Measurements from ENCODE around the gene CDC5L. TPM values are rescaled to one million over a fixed set of nuclear protein-coding genes. Genes with fewer than 3 reads are reported as not detected.

Gene CDC5L
- total RNA-seq, 2 donors from 2014 or later: 25.8 to 26.0 TPM

DNA sequence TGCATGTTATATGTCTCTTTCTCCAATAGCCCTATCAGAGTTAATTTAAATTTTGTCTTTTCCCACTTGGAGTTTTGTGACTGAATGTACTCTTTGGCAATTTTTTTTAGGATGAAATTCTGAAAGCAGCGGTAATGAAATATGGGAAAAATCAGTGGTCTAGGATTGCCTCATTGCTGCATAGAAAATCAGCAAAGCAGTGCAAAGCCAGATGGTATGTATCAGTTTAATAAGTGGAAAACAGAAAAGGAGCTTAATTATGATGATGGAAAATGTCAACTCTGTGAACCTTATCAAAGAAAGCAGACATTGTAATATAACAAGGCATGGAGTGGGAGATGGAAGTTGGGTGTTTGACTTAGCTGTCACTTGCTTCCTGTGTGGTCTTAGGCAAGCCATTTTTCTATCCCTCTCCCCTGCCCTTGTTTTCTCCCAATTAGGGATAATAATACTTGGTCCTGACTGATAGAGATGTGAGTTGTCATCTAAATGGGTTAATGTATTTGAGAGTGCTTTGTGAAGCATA is 2.7 kb downstream of the CDC5L start:
- H3K36me3 Mint-ChIP-seq (ENCODE audit: low read depth): peaks cover 78% of the 10 kb centered on the region
- peak overlapping the region; percentile 94 for H3K4me3 Mint-ChIP-seq
- H3K27me3 Mint-ChIP-seq: no peaks in the 10 kb centered on the region
- H3K4me1 Mint-ChIP-seq: peaks cover 28% of the 10 kb centered on the region
- peak overlapping the region; percentile 98 for H3K27ac Mint-ChIP-seq
- no peak for ATAC-seq (replicated peaks)
- no peaks in the 10 kb centered on the region for H3K9me3 Mint-ChIP-seq

DNA sequence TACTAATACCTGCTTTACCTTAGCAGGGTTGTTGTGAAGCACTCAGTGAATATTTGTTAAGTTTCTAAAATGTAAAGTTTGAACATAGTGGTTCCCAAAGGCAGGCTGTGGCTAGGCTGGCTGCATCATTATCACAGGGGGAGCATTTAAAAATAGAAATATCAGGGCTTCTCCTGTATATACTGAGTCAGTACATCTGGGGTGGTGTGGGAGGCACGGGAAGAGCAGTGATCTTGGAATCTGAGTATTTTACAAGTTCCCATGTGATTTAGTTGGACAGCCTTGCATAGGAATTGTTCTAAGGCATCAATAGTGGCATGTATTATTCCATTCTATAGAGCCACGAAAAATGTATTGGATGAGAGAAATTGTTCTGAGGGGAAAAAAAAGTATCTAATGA is 8.0 kb downstream of the CDC5L start:
- Mint-ChIP-seq H3K27me3 (no peaks in the 10 kb centered on the region), H3K4me3 (no peak overlapping the region)

DNA sequence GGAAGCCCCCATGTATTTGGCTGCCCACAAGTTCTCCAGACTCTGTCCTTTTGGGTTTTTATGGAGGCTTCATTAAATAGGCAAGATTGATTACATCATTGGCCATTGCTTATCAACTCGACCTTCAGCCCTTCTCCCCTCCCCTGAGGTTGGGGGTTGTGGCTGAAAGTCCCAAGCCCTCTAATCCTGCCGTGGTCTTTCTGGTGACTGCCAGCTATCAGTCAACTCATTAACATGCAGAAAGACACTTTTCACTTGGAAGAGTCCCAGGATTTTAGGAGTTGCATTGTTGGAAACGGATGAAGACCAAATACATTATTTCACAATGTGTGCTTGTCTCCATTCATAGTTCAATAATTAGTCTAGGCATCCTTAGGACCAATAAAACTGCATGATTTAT is 9.5 kb downstream of the CDC5L start:
- H3K4me3 Mint-ChIP-seq: no peak overlapping the region
- no peaks in the 10 kb centered on the region for H3K27me3 Mint-ChIP-seq
- H3K27ac Mint-ChIP-seq: no peak overlapping the region
- no peak for ATAC-seq (replicated peaks)
- no peaks in the 10 kb centered on the region for H3K9me3 Mint-ChIP-seq
- H3K4me1 Mint-ChIP-seq: peaks cover 22% of the 10 kb centered on the region
- peaks cover 92% of the 10 kb centered on the region for H3K36me3 Mint-ChIP-seq (ENCODE audit: low read depth)

More for the DNA sequence above, 8.0 kb downstream of the CDC5L start:
- Mint-ChIP-seq H3K36me3 (ENCODE audit: low read depth) (peaks cover 96% of the 10 kb centered on the region), H3K9me3 (no peaks in the 10 kb centered on the region), H3K4me1 (peaks cover 16% of the 10 kb centered on the region), H3K27ac (no peak overlapping the region)
- no peak for ATAC-seq (replicated peaks)

DNA sequence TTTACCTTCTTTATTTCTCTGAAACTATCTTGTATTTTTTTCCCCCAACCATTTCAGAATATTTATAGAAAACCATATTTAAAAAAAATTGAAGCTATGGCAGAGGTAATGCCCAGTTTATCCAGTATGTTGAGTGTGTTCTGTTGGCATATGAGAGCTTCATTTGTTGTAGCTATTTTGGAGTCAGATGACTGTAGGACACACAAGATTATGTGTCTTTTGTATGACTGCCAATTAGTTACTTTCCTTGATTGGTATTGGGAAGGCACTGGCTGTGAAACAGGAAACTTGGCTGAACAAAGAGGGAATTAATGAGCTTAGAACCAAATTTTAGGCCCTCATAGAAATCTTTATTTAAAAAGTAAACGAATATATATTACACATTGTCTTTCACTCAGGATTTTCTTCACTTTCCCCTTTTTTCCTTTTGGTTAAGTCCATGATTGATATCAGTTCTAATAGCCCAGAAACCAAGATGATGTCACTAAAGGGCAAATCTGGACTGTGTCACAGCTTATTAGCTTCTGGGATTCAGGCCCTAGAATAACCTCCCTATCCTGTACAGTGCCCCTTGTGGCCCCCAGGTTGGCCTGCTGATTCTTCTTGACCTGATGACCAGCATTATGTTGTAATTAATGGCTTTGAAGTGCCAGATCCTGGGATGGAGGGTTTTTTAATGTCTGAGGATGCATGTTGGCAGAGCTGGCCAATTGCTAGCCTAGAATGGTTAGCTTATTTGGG is 10.1 kb downstream of the CDC5L start:
- H3K27ac Mint-ChIP-seq: no peak overlapping the region

DNA sequence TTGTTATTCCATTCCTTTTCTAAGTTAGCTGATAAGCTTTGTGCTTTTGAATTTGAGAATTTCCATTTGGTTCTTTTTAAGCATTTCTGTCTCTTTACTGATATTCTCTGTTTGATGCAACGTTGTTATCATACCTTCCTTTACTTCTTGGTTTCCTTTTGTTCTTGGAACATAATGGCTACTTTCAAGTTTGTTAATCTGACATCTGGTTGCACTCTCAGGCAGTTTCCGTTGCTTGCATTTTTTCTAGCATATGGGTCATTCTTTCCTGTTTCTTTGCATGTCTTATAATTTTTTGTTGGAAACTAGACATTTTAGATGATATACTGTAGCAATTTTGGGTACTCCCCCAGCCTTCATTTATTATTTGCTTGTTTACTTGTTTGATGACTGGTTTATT is 12.5 kb downstream of the CDC5L start:
- Mint-ChIP-seq H3K4me3 (peak overlapping the region; percentile 48), H3K27ac (peak overlapping the region; percentile 29), H3K9me3 (no peaks in the 10 kb centered on the region), H3K4me1 (peaks cover 24% of the 10 kb centered on the region), H3K36me3 (ENCODE audit: low read depth) (peaks cover 89% of the 10 kb centered on the region), H3K27me3 (no peaks in the 10 kb centered on the region)
- ATAC-seq (replicated peaks): peak; percentile 60

More for the DNA sequence above, 10.1 kb downstream of the CDC5L start:
- Mint-ChIP-seq H3K4me3 (no peak overlapping the region), H3K4me1 (peaks cover 26% of the 10 kb centered on the region), H3K9me3 (no peaks in the 10 kb centered on the region), H3K36me3 (ENCODE audit: low read depth) (peaks cover 92% of the 10 kb centered on the region), H3K27me3 (no peaks in the 10 kb centered on the region)
- no peak for ATAC-seq (replicated peaks)

DNA sequence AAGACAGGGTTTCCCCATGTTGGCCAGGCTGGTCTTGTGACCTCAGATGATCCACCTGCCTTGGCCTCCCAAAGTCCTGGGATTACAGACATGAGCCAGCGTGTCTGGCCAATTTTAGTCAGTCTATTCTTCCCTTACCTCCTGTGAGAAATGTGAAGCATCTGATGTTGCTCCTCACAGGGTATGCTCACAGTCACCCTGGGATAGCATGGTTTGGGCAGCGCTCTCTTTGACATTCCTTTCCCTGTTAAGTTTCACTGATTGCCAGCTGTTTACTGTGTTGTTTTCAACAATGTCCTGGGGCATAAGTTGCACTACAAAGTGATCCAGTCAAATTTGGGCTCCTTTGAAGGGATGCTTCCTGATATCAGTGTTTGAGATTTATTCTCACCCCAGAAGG is 13.1 kb downstream of the CDC5L start:
- Mint-ChIP-seq H3K36me3 (ENCODE audit: low read depth) (peaks cover 89% of the 10 kb centered on the region), H3K4me1 (peaks cover 22% of the 10 kb centered on the region), H3K27me3 (no peaks in the 10 kb centered on the region), H3K9me3 (no peaks in the 10 kb centered on the region), H3K27ac (peak overlapping the region; percentile 29), H3K4me3 (peak overlapping the region; percentile 48)
- no peak for ATAC-seq (replicated peaks)

DNA sequence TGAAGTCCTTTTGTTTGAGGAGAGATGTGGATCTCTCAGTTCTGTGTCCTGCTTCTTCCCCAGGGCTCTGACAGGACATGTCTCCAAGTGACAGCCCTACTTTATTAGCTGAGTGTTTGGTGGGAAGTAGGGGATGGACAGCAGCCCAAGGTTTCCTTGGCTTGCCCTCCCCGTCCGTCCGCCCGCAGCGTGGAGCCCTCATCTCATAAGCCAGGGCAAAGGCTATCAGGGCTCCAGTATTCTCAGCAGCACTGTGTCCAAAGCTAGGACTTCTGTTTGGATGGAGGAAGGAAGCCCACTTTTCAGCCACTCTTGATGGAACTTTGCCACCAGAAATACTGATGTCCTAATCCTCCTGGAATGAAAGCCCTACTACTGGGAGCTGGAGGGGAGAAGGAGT is 13.6 kb downstream of the CDC5L start:
- H3K36me3 Mint-ChIP-seq (ENCODE audit: low read depth): peaks cover 89% of the 10 kb centered on the region
- no peak overlapping the region for H3K27ac Mint-ChIP-seq
- no peaks in the 10 kb centered on the region for H3K27me3 Mint-ChIP-seq
- no peaks in the 10 kb centered on the region for H3K9me3 Mint-ChIP-seq
- no peak for ATAC-seq (replicated peaks)
- H3K4me3 Mint-ChIP-seq: no peak overlapping the region
- H3K4me1 Mint-ChIP-seq: peaks cover 22% of the 10 kb centered on the region

DNA sequence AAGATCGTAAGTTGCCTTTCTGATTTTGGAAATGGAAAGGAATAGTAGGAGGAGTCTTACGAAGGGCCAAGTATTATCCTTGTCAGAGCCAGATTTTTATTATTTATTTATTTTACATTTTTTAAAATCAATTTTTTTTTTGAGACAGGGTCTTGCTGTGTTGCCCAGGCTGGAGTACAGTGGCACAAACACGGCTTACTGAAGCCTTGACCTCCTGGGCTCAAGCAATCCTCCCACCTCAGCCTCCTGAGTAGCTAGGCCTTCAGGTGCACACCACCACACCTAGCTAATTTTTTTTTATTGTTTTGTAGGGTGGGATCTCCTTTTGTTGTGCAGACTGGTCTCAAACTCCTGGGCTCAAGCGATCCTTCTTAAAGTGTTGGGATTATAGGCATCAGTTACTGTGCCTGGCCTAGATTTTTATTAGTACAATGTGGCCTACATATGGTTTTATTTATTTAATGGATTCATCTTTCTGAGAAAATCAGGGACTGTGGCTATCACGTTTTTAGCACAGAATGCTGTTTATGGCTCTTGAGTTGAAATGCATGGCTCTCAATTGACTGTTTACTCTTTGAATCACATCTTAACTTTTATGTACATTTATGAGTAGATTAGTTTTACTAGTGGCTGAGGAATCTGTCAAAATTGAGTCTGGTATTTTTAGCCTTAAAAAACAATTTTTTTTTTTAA is 16.7 kb downstream of the CDC5L start:
- Mint-ChIP-seq H3K4me1 (peaks cover 36% of the 10 kb centered on the region), H3K27me3 (no peaks in the 10 kb centered on the region), H3K36me3 (ENCODE audit: low read depth) (peaks cover 91% of the 10 kb centered on the region), H3K9me3 (no peaks in the 10 kb centered on the region), H3K4me3 (no peak overlapping the region), H3K27ac (no peak overlapping the region)
- ATAC-seq (replicated peaks): no peak

DNA sequence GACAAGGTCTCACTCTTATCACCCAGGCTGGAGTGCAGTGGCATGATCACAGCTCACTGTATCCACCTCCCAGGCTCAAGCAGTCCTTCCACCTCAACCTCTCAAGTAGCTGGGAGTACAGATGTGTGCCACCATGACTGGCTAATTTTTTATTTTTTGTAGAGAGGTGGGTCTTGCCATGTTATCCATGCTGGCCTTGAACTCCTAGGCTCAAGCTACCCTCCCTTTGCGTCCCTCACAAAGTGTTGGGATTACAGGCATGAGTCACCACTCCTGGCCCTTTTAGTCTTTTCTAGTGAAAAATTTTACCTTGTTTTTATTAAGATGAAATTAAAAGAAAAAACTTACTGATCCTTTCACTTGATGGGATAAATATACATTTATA is 17.2 kb downstream of the CDC5L start:
- peak overlapping the region; percentile 30 for H3K27ac Mint-ChIP-seq
- no peaks in the 10 kb centered on the region for H3K9me3 Mint-ChIP-seq
- ATAC-seq (replicated peaks): no peak
- H3K4me1 Mint-ChIP-seq: peaks cover 32% of the 10 kb centered on the region
- H3K36me3 Mint-ChIP-seq (ENCODE audit: low read depth): peaks cover 91% of the 10 kb centered on the region
- H3K27me3 Mint-ChIP-seq: no peaks in the 10 kb centered on the region
- H3K4me3 Mint-ChIP-seq: no peak overlapping the region

DNA sequence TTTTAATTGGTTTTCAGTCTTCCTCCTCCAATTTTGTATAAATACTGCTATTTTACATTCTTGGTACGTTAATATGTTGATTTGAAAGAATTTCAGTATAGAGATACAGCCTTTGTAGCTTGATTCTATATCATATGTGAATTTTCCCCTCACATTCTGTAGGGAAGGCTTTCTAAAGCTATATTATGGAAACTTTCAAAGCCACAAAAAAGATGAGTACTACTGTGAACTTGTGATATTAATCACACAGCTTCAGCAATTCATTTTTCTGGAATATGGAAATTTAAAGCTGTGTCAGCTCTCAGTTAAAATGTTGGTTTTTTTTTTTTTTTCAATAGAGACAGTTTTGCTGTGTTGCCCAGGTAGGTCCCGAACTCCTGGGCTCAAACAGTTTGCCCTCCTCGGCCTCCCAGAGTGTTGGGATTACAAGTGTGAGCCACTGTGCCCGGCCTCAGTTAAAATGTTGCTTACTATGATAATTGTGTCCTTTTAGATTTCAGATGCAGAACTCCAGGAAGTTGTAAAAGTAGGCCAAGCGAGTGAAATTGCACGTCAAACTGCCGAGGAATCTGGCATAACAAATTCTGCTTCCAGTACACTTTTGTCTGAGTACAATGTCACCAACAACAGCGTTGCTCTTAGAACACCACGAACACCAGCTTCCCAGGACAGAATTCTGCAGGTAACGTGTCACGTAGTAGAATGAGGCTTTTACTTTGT is 20.6 kb downstream of the CDC5L start:
- Mint-ChIP-seq H3K36me3 (ENCODE audit: low read depth) (peaks cover 100% of the 10 kb centered on the region), H3K27ac (peak overlapping the region; percentile 75), H3K27me3 (no peaks in the 10 kb centered on the region), H3K4me3 (peak overlapping the region; percentile 71), H3K4me1 (peaks cover 22% of the 10 kb centered on the region), H3K9me3 (no peaks in the 10 kb centered on the region)
- peak; percentile 79 for ATAC-seq (replicated peaks)

DNA sequence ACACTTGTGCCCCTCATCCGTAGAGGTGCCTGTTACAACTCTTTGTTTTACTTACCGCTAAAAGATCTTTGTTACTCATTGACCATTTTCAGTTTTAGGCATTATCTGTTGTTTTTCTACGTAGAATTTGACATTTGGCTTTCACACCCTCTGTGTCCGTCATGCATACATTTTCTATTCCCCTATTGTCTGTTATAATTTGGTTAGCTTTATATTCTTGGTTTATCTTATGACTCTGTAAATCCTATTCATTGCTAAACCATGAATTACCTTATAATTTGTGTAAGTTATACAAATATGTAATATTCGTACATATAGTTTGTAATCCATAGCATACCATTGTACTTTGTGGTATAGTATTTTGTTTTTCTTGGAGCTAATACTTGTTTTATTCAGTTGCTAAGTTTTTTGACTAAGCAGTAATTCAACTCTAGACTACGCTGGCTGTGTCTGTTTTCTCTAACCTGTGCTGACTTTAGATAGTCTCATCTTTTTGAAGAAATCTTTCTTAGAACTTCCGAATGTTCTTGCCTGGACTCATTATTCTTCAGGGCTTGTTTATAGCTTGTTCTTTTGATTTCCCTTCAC is 21.8 kb downstream of the CDC5L start:
- peaks cover 100% of the 10 kb centered on the region for H3K36me3 Mint-ChIP-seq (ENCODE audit: low read depth)
- peak; percentile 65 for ATAC-seq (replicated peaks)
- peak overlapping the region; percentile 71 for H3K4me3 Mint-ChIP-seq
- peak overlapping the region; percentile 75 for H3K27ac Mint-ChIP-seq
- H3K27me3 Mint-ChIP-seq: no peaks in the 10 kb centered on the region
- peaks cover 25% of the 10 kb centered on the region for H3K4me1 Mint-ChIP-seq
- no peaks in the 10 kb centered on the region for H3K9me3 Mint-ChIP-seq

DNA sequence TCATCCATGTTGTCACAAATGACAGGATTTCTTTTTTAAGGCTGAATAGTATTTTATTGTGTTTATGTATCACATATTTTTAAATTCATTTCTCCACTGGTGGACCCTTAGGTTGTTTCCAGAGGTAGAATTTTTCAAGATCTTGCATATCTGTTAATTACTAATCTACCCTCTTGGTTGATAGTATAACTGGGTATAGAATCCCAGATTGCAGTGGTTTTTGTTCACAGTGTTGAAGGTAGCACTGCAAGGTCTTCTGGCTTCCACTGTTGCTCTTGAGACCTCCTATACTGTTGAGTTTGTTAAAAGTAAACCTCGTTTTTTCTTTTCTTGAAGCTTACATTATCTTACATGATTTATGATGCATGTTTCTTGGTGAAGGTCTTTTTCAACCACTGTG is 22.9 kb downstream of the CDC5L start:
- ATAC-seq (replicated peaks): no peak
- Mint-ChIP-seq H3K4me3 (peak overlapping the region; percentile 71), H3K27me3 (no peaks in the 10 kb centered on the region), H3K27ac (peak overlapping the region; percentile 75), H3K36me3 (ENCODE audit: low read depth) (peaks cover 100% of the 10 kb centered on the region), H3K4me1 (peaks cover 34% of the 10 kb centered on the region), H3K9me3 (no peaks in the 10 kb centered on the region)

DNA sequence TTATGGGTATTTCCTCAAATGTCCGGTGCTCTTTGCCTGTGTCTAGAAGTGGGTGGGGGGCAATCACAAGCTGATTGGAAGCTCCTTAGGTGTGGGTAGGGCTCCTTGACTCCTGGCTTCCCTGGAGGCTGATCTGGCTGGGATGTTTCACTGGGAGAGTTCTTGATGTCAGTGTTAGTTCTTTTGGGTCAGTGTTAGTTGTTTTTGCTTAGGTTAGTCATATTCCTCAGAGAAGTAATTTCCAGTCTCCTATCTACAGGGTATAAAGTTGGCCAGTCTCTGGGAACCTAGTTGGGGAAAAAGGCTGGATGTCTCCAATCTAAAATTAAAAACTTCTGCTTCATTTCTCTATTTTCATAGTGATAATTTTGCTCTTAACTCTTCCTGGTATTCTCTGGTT is 23.6 kb downstream of the CDC5L start:
- Mint-ChIP-seq H3K36me3 (ENCODE audit: low read depth) (peaks cover 100% of the 10 kb centered on the region), H3K27me3 (no peaks in the 10 kb centered on the region), H3K27ac (peak overlapping the region; percentile 7), H3K4me1 (peaks cover 42% of the 10 kb centered on the region), H3K9me3 (no peaks in the 10 kb centered on the region), H3K4me3 (no peak overlapping the region)
- no peak for ATAC-seq (replicated peaks)

DNA sequence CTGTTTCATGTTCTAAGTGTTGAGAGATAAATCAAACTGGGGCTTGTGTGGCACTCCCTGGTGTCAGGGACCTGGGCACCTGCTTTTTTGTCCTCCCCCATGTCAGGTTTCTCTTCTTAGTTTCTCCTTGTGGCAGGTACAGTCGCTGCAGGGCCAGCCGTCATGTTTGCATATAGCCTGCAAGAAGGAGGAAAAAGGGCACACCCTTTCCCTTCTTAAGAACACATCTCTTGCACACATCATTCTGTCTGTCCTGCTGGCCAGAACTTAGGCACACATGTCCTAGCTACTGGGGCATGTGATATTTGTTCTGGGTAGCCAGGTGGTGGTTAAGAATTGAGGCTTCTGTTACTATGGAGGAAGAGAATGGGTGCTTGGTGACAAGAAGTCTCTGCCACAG is 27.9 kb downstream of the CDC5L start:
- ATAC-seq (replicated peaks): no peak
- peaks cover 3% of the 10 kb centered on the region for H3K9me3 Mint-ChIP-seq
- H3K27me3 Mint-ChIP-seq: no peaks in the 10 kb centered on the region
- peak overlapping the region; percentile 60 for H3K27ac Mint-ChIP-seq
- H3K4me3 Mint-ChIP-seq: no peak overlapping the region
- peaks cover 93% of the 10 kb centered on the region for H3K36me3 Mint-ChIP-seq (ENCODE audit: low read depth)
- peaks cover 34% of the 10 kb centered on the region for H3K4me1 Mint-ChIP-seq
